ENCODE measurements around the gene THAP4. TPM values are rescaled to one million over a fixed set of nuclear protein-coding genes. Genes with fewer than 3 reads are reported as not detected.

THAP4 gene
- total RNA-seq, 1 experiment from 2014 or later: 88.6 TPM

- POLR2A ChIA-PET: interaction anchor here (0.6 kb wide), 1 partner anchor 27 kb away, joined by 7 read pairs; no protein-coding TSS in a partner anchor
- Mint-ChIP-seq H3K9me3 (no peaks in the 10 kb centered on the region), H3K4me1 (peaks cover 4% of the 10 kb centered on the region), H3K4me3 (no peak overlapping the region), H3K27ac (no peak overlapping the region), H3K27me3 (ENCODE audit: low read depth) (peaks cover 42% of the 10 kb centered on the region), H3K36me3 (no peaks in the 10 kb centered on the region)
- ATAC-seq: no peak
- CTCF ChIA-PET: no interaction called here
- TF ChIP-seq NR3C1 (CRISPR knock-in tag; conservative IDR thresholded peaks at IDR 0.05; ENCODE audit: low read depth) (no peak), KAT7 (CRISPR knock-in tag; IDR thresholded peaks at IDR 0.05; ENCODE audit: borderline replicate concordance) (no peak), TEAD1 (CRISPR knock-in tag; IDR thresholded peaks at IDR 0.05) (no peak), ZBTB43 (CRISPR knock-in tag; IDR thresholded peaks at IDR 0.05) (no peak)
- DNase-seq (ENCODE audit: low spot score): no peak
Measured at GRCh38 chr2:241539616-241540374, 97.2 kb downstream of the THAP4 start.

GRCh38 chr2:241538838-241539615 lies 97.9 kb downstream of the THAP4 start:
- no peaks in the 10 kb centered on the region for H3K36me3 Mint-ChIP-seq
- DNase-seq (ENCODE audit: low spot score): no peak
- ChIA-PET CTCF (no interaction called here), POLR2A (no interaction called here)
- peaks cover 4% of the 10 kb centered on the region for H3K4me1 Mint-ChIP-seq
- no peak for TF ChIP-seq TCF7 (CRISPR knock-in tag; IDR thresholded peaks at IDR 0.05; ENCODE audit: low read depth)
- TF ChIP-seq ELF4 (CRISPR knock-in tag; IDR thresholded peaks at IDR 0.05; ENCODE audit: low read depth): no peak
- no peak for TF ChIP-seq MLX (CRISPR knock-in tag; IDR thresholded peaks at IDR 0.05)
- TF ChIP-seq GTF2I (CRISPR knock-in tag; conservative IDR thresholded peaks at IDR 0.05): no peak
- no peak for TF ChIP-seq ZBTB21 (CRISPR knock-in tag; IDR thresholded peaks at IDR 0.05; ENCODE audit: borderline replicate concordance)
- no peak for TF ChIP-seq ZNF423 (CRISPR knock-in tag; IDR thresholded peaks at IDR 0.05)
- no peak for TF ChIP-seq NR1H2 (CRISPR knock-in tag; IDR thresholded peaks at IDR 0.05)
- no peak for TF ChIP-seq RELA (CRISPR knock-in tag; IDR thresholded peaks at IDR 0.05; ENCODE audit: borderline replicate concordance)
- ATAC-seq: no peak
- H3K27ac Mint-ChIP-seq: no peak overlapping the region
- no peaks in the 10 kb centered on the region for H3K9me3 Mint-ChIP-seq
- peaks cover 41% of the 10 kb centered on the region for H3K27me3 Mint-ChIP-seq (ENCODE audit: low read depth)
- H3K4me3 Mint-ChIP-seq: no peak overlapping the region; the same call in 1 of the 2 replicates

- POLR2A ChIA-PET: interaction anchor here (0.5 kb wide), 1 partner anchor 165 kb away, joined by 4 read pairs; no protein-coding TSS in a partner anchor
- CTCF ChIA-PET: no interaction called here
- no peak for TF ChIP-seq ZNF281 (CRISPR knock-in tag; IDR thresholded peaks at IDR 0.05)
- no peak for TF ChIP-seq ZNF425 (CRISPR knock-in tag; conservative IDR thresholded peaks at IDR 0.05)
- no peak for TF ChIP-seq IRF1 (CRISPR knock-in tag; IDR thresholded peaks at IDR 0.05)
- no peak for TF ChIP-seq RORB (CRISPR knock-in tag; IDR thresholded peaks at IDR 0.05)
- no peak for TF ChIP-seq ZNF219 (CRISPR knock-in tag; IDR thresholded peaks at IDR 0.05; ENCODE audit: borderline replicate concordance)
- TF ChIP-seq NR3C1 (CRISPR knock-in tag; conservative IDR thresholded peaks at IDR 0.05; ENCODE audit: low read depth): no peak
- TF ChIP-seq FOXK1 (CRISPR knock-in tag; IDR thresholded peaks at IDR 0.05): no peak
- no peak for TF ChIP-seq TP53 (CRISPR knock-in tag; IDR thresholded peaks at IDR 0.05)
- no peak for TF ChIP-seq NFE2L1 (CRISPR knock-in tag; IDR thresholded peaks at IDR 0.05)
Measured at GRCh38 chr2:241535871-241536655, 100.9 kb downstream of the THAP4 start.

More at GRCh38 chr2:241535871-241536655, 100.9 kb downstream of the THAP4 start:
- no peaks in the 10 kb centered on the region for H3K9me3 Mint-ChIP-seq
- peaks cover 16% of the 10 kb centered on the region for H3K27me3 Mint-ChIP-seq (ENCODE audit: low read depth)
- no peak overlapping the region for H3K4me3 Mint-ChIP-seq
- no peak overlapping the region for H3K27ac Mint-ChIP-seq
- DNase-seq (ENCODE audit: low spot score): no peak
- H3K4me1 Mint-ChIP-seq: peaks cover 4% of the 10 kb centered on the region
- H3K36me3 Mint-ChIP-seq: no peaks in the 10 kb centered on the region
- ATAC-seq: no peak; the same call in 1 of the 2 replicates

All from WTC11 (cell line).